ENCODE measurements around the gene ZNF155. TPM values are rescaled to one million over a fixed set of nuclear protein-coding genes. Genes with fewer than 3 reads are reported as not detected.
"Not testable (repeated sequence)": the region's sequence is repeated elsewhere in the genome, so short reads cannot be mapped to it uniquely, and the experiment has no call there.

Gene ZNF155
- total RNA-seq, 1 donor from 2014 or later = 12.3 TPM

DNA sequence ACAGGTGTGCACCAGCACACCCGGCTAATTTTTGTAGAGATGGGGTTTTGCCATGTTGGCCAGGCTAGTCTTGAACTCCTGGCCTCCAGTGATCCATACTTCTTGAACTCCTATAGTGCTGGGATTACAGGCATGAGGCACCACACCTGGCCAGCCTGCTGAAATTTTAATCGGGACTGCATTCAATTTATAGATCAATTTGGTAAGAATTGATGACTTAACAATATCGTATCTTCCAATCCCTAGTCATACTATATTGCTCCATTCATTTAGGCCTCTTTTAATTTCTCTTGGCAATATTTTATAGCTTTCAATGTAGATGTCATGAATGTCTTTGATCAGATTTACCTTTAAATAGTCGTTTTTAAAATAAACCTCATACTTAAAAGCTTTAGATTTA is 43.3 kb upstream of the ZNF155 start:
- Mint-ChIP-seq H3K27me3 (ENCODE audit: unreplicated experiment) (no peaks in the 10 kb centered on the region), H3K4me3 (ENCODE audit: unreplicated experiment) (no peak overlapping the region), H3K4me1 (ENCODE audit: low read depth, unreplicated experiment) (no peaks in the 10 kb centered on the region), H3K27ac (ENCODE audit: unreplicated experiment) (no peak overlapping the region), H3K36me3 (ENCODE audit: unreplicated experiment) (no peaks in the 10 kb centered on the region), H3K9me3 (ENCODE audit: unreplicated experiment) (peaks cover 1% of the 10 kb centered on the region)
- DNase-seq = no peak
- TF ChIP-seq, protein P1, sequence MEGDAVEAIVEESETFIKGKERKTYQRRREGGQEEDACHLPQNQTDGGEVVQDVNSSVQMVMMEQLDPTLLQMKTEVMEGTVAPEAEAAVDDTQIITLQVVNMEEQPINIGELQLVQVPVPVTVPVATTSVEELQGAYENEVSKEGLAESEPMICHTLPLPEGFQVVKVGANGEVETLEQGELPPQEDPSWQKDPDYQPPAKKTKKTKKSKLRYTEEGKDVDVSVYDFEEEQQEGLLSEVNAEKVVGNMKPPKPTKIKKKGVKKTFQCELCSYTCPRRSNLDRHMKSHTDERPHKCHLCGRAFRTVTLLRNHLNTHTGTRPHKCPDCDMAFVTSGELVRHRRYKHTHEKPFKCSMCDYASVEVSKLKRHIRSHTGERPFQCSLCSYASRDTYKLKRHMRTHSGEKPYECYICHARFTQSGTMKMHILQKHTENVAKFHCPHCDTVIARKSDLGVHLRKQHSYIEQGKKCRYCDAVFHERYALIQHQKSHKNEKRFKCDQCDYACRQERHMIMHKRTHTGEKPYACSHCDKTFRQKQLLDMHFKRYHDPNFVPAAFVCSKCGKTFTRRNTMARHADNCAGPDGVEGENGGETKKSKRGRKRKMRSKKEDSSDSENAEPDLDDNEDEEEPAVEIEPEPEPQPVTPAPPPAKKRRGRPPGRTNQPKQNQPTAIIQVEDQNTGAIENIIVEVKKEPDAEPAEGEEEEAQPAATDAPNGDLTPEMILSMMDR (IDR thresholded peaks at IDR 0.05; ENCODE audit: partially characterized antibody, unreplicated experiment) = no peak

DNA sequence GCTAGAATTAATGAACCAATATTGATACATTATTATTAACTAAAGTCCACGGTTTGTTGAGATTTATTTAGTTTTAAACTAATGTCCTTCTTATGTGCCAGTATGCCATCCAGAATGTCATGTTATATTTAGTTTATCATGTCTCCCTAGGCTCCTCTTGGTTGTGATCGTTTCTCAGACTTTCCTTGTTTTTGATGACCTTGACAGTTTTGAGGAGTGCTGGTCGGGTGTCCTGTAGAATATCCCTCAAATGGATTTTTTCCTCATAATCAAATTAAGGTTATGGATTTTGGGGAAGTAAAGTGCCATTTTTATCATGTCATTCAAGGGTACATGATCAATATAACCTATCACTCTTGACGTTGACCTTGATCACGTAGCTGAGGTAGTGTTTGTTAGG is 42.8 kb upstream of the ZNF155 start:
- TF ChIP-seq, protein P1 (IDR thresholded peaks at IDR 0.05; ENCODE audit: partially characterized antibody, unreplicated experiment) = no peak
- H3K27me3 Mint-ChIP-seq (ENCODE audit: unreplicated experiment) = no peaks in the 10 kb centered on the region
- peaks cover 1% of the 10 kb centered on the region for H3K9me3 Mint-ChIP-seq (ENCODE audit: unreplicated experiment)
- H3K4me1 Mint-ChIP-seq (ENCODE audit: low read depth, unreplicated experiment) = no peaks in the 10 kb centered on the region
- H3K27ac Mint-ChIP-seq (ENCODE audit: unreplicated experiment) = no peak overlapping the region
- no peak for DNase-seq
- H3K36me3 Mint-ChIP-seq (ENCODE audit: unreplicated experiment) = no peaks in the 10 kb centered on the region
- H3K4me3 Mint-ChIP-seq (ENCODE audit: unreplicated experiment) = no peak overlapping the region

DNA sequence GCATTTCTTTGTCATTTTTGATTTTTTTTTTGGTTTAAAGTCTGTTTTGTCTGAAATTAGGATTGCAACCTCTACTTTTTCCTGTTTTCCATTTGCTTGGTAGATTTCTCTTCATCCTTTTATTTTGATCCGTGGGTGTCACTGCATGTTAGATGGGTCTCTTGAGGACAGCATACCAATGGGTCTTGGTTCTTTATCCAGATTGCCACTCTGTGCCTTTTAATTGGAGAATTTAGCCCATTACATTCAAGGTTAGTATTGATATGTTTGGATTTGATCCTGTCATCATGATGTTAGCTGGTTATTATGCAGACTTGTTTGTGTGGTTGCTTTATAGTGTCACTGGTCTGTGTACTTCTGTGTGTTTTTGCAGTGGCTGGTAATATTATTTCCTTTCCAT is 36.6 kb upstream of the ZNF155 start:
- peaks cover 11% of the 10 kb centered on the region for H3K9me3 Mint-ChIP-seq (ENCODE audit: unreplicated experiment)
- not testable (repeated sequence) for DNase-seq; H3K27ac Mint-ChIP-seq (ENCODE audit: unreplicated experiment); H3K27me3 Mint-ChIP-seq (ENCODE audit: unreplicated experiment); H3K4me1 Mint-ChIP-seq (ENCODE audit: low read depth, unreplicated experiment); H3K4me3 Mint-ChIP-seq (ENCODE audit: unreplicated experiment)
- peaks cover 19% of the 10 kb centered on the region for H3K36me3 Mint-ChIP-seq (ENCODE audit: unreplicated experiment)

DNA sequence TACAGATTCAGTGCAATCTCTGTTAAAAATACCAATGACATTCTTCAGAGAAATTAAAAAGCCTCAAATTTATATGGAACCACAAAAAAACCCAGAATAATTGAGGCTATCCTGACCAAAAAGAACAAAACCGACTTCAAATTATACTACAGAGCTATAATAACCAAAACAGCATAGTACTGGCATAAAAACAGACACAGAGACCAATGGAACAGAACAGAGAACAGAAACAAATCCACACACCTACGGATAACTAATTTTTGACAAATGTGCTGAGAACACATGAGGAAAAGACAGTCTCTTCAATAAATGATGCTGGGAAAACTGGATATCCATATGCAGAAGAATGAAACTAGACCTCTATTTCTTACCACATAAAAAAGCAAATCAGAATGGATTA is 34.2 kb upstream of the ZNF155 start:
- not testable (repeated sequence) for H3K27me3 Mint-ChIP-seq (ENCODE audit: unreplicated experiment); DNase-seq; H3K27ac Mint-ChIP-seq (ENCODE audit: unreplicated experiment); H3K4me3 Mint-ChIP-seq (ENCODE audit: unreplicated experiment); H3K4me1 Mint-ChIP-seq (ENCODE audit: low read depth, unreplicated experiment)
- peaks cover 12% of the 10 kb centered on the region for H3K9me3 Mint-ChIP-seq (ENCODE audit: unreplicated experiment)
- H3K36me3 Mint-ChIP-seq (ENCODE audit: unreplicated experiment) = peaks cover 25% of the 10 kb centered on the region

DNA sequence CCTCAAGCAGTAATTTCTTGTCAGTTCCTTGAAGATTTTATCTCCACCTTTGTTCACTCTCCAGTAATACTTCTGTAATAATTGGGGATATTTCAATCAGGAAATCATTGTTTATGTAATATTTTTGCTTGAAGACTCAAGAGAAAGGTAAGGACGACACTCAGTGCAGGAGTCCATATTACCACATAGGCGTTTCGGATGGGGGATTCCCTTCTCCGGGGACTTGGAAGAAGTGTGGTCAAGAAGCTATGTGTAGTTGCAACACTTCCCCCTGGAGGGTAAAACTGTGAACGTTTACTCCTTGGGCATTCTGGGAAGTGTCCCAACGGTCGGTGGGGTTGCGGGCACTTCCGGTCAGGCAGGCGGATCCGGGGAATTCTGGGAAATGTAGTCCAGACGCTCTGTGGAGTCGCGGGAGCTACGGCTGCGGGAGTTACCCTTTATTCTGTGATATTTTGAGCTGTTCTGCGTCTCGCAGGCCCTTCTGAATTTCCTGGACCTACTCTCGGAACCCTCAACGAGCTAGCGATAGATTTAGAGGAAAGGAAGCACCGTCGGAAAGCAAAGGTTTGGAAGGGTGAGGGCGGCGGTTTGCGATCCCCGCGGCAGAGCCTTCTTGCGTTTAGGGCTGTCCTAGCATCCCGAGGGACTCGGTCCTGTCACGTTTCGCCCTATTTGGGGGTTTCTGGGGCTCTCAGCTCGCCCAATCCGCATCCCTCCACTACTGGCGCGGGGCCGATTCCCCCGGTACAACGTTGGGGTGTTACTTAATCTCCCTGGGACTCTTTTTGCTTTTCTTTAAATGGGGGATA is 32.9 kb upstream of the ZNF155 start, which contains the start of gene ZNF221:
TSS of gene ZNF221 (plus strand) at position 395 of the 812 bp plus-strand sequence. CDS start 11,499 bp downstream, outside the sequence.
- Mint-ChIP-seq H3K36me3 (ENCODE audit: unreplicated experiment) (peaks cover 29% of the 10 kb centered on the region), H3K27me3 (ENCODE audit: unreplicated experiment) (peaks cover 7% of the 10 kb centered on the region), H3K4me3 (ENCODE audit: unreplicated experiment) (peak within 1 kb of the TSS; percentile 99), H3K9me3 (ENCODE audit: unreplicated experiment) (peaks cover 12% of the 10 kb centered on the region), H3K4me1 (ENCODE audit: low read depth, unreplicated experiment) (no peaks in the 10 kb centered on the region), H3K27ac (ENCODE audit: unreplicated experiment) (peak within 1 kb of the TSS; percentile 93)
- peak; percentile 87 for DNase-seq
- TF ChIP-seq, protein P1 (IDR thresholded peaks at IDR 0.05; ENCODE audit: partially characterized antibody, unreplicated experiment) = peak; percentile 49

DNA sequence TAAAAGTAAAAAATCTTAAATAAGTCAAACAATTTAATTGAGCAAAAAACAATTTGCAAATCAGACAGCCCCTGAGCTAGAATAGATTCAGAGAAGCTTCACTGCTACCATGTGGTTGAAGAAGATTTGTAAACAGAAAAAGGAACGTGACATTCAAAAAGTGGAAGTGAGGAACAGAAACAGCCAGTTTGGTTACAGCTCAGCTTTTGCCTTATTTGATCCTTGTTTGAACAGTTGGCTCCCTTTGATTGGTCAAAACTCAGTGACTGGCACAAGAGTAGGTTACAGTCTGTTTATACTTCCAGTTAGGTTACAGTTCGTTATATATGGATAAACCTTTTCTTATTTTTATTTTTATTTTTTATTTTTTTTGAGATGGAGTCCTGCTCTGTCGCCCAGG is 27.2 kb upstream of the ZNF155 start:
- Mint-ChIP-seq H3K9me3 (ENCODE audit: unreplicated experiment) (peaks cover 9% of the 10 kb centered on the region), H3K36me3 (ENCODE audit: unreplicated experiment) (peaks cover 44% of the 10 kb centered on the region), H3K27ac (ENCODE audit: unreplicated experiment) (no peak overlapping the region), H3K4me1 (ENCODE audit: low read depth, unreplicated experiment) (no peaks in the 10 kb centered on the region), H3K27me3 (ENCODE audit: unreplicated experiment) (peaks cover 3% of the 10 kb centered on the region), H3K4me3 (ENCODE audit: unreplicated experiment) (no peak overlapping the region)
- DNase-seq = no peak
- TF ChIP-seq, protein P1 (IDR thresholded peaks at IDR 0.05; ENCODE audit: partially characterized antibody, unreplicated experiment) = no peak
